ENCODE results near the gene PECR. TPM values are rescaled to one million over a fixed set of nuclear protein-coding genes. Genes with fewer than 3 reads are reported as not detected.

Gene PECR
- total and polyA plus RNA-seq, 9 of the 15 experiments (the other 6 are each of a cell fraction or from before 2014, with no cell fraction given) = 1.1 to 10.3 (median 8.2) TPM

DNA sequence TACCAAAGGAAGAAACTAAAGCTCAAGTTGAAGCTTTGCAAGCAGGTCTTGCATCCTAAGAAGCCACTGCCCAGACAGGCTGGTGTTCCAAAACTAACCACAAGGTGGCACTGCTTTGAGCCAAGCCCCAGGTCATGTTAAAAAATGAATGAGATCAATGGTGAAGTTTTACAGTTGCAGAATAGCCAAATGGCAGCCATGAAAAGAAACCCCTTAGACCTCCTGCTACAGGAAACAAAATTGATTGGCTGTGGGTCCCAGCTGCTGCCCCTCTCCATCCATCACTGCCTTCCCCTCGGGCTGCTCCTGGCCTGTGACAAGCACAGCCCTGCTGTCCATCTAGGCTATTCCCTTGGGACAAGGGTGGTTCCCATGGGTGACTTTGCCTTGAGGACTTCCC, 47.5 kb downstream of the PECR start:
- no peaks in the 10 kb centered on the region for H3K27me3 ChIP-seq (ENCODE audit: control insufficient read depth in 2 of 2, insufficient read depth in 2 of 2, low read length in 2 of 2)
- no TSS peak for BruUV-seq (replicated peaks)
- H4K20me1 ChIP-seq (replicated peaks; ENCODE audit: control insufficient read depth, insufficient read depth, low read length) = no peaks in the 10 kb centered on the region
- ChIA-PET CTCF (ENCODE audit: low intra/inter-chr PET ratio) (interaction anchor here (0.6 to 1.2 kb wide), 2 partner anchors 12 to 633 kb away, joined by 4 read pairs; no protein-coding TSS in a partner anchor), POLR2A (no interaction called here)
- FAIRE-seq = peak; percentile 86
- H3K9me1 ChIP-seq (ENCODE audit: control insufficient read depth, insufficient read depth, low read length) = no peaks in the 10 kb centered on the region
- ATAC-seq = peak; percentile 85
- no peak overlapping the region for H3K27ac ChIP-seq (ENCODE audit: extremely low read depth, low read depth, low read length)
- H3K9ac ChIP-seq (ENCODE audit: insufficient read depth in 1 of 2, low read depth in 2 of 2, low read length in 2 of 2) = no peak overlapping the region
- no peaks in the 10 kb centered on the region for H3K79me2 ChIP-seq (ENCODE audit: control insufficient read depth, insufficient read depth, low read length)
- intact Hi-C loops (cut with micrococcal nuclease) (loop anchor here (5.0 kb wide), 1 partner anchor 73 kb away; the partner anchor contains the start of gene XRCC5), in situ Hi-C loops (cut with MboI) (loop anchor here (10.0 kb wide), 1 partner anchor 631 kb away; no protein-coding TSS in a partner anchor)
- H2AFZ ChIP-seq (ENCODE audit: low read depth, low read length) = no peak overlapping the region
- H3K9me3 ChIP-seq (replicated peaks; ENCODE audit: control insufficient read depth, insufficient read depth, low read depth, low read length) = no peaks in the 10 kb centered on the region
- DNase-seq (ENCODE audit: extremely low read depth in 1 of 4, low spot score in 3 of 4) = peak; percentile 57 to 69 (median 68)
- 18% methylated on average over 1 of the region's 1 CpG for WGBS (ENCODE audit: insufficient coverage, low coverage, missing lambda C conversion rate)
- H3K4me1 ChIP-seq (replicated peaks in 1 of 2; ENCODE audit: control insufficient read depth in 2 of 2, insufficient read depth in 2 of 2, low read length in 2 of 2) = no peaks in the 10 kb centered on the region; a peak in 2 of 5 replicates
- no peak overlapping the region for H3K4me3 ChIP-seq
- no peaks in the 10 kb centered on the region for H3K36me3 ChIP-seq (ENCODE audit: control insufficient read depth, insufficient read depth, low read length)
- no peak overlapping the region for H3K4me2 ChIP-seq (ENCODE audit: insufficient read depth, low read length)
- TF ChIP-seq ZBTB17 (CRISPR knock-in tag; IDR thresholded peaks at IDR 0.05) (no peak), RFX1 (IDR thresholded peaks at IDR 0.05) (no peak), SMARCC2 (IDR thresholded peaks at IDR 0.05; ENCODE audit: low read depth) (no peak), PRMT5 (CRISPR knock-in tag; IDR thresholded peaks at IDR 0.05) (no peak), ADNP (tag; IDR thresholded peaks at IDR 0.05) (no peak), BRD4 (IDR thresholded peaks at IDR 0.05) (no peak), ZNF324 (CRISPR knock-in tag; IDR thresholded peaks at IDR 0.05) (no peak), NR2F6 (CRISPR knock-in tag; IDR thresholded peaks at IDR 0.05) (no peak), NR4A1 (CRISPR knock-in tag; IDR thresholded peaks at IDR 0.05) (no peak), NR4A1 (tag; IDR thresholded peaks at IDR 0.05) (no peak), ARID1B (IDR thresholded peaks at IDR 0.05) (no peak), RAD21 (CRISPR knock-in tag; conservative IDR thresholded peaks at IDR 0.05 in 1 of 2, IDR thresholded peaks at IDR 0.05 in 1 of 2) (peak; percentile 36 to 53; a peak in 3 of 4 replicates), YBX1 (IDR thresholded peaks at IDR 0.05) (no peak), ZSCAN32 (CRISPR knock-in tag; IDR thresholded peaks at IDR 0.05) (no peak)
- TF ChIP-seq, protein P1, sequence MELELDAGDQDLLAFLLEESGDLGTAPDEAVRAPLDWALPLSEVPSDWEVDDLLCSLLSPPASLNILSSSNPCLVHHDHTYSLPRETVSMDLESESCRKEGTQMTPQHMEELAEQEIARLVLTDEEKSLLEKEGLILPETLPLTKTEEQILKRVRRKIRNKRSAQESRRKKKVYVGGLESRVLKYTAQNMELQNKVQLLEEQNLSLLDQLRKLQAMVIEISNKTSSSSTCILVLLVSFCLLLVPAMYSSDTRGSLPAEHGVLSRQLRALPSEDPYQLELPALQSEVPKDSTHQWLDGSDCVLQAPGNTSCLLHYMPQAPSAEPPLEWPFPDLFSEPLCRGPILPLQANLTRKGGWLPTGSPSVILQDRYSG (tag; conservative IDR thresholded peaks at IDR 0.05; ENCODE audit: low read depth) = no peak
- TF ChIP-seq, protein P2, sequence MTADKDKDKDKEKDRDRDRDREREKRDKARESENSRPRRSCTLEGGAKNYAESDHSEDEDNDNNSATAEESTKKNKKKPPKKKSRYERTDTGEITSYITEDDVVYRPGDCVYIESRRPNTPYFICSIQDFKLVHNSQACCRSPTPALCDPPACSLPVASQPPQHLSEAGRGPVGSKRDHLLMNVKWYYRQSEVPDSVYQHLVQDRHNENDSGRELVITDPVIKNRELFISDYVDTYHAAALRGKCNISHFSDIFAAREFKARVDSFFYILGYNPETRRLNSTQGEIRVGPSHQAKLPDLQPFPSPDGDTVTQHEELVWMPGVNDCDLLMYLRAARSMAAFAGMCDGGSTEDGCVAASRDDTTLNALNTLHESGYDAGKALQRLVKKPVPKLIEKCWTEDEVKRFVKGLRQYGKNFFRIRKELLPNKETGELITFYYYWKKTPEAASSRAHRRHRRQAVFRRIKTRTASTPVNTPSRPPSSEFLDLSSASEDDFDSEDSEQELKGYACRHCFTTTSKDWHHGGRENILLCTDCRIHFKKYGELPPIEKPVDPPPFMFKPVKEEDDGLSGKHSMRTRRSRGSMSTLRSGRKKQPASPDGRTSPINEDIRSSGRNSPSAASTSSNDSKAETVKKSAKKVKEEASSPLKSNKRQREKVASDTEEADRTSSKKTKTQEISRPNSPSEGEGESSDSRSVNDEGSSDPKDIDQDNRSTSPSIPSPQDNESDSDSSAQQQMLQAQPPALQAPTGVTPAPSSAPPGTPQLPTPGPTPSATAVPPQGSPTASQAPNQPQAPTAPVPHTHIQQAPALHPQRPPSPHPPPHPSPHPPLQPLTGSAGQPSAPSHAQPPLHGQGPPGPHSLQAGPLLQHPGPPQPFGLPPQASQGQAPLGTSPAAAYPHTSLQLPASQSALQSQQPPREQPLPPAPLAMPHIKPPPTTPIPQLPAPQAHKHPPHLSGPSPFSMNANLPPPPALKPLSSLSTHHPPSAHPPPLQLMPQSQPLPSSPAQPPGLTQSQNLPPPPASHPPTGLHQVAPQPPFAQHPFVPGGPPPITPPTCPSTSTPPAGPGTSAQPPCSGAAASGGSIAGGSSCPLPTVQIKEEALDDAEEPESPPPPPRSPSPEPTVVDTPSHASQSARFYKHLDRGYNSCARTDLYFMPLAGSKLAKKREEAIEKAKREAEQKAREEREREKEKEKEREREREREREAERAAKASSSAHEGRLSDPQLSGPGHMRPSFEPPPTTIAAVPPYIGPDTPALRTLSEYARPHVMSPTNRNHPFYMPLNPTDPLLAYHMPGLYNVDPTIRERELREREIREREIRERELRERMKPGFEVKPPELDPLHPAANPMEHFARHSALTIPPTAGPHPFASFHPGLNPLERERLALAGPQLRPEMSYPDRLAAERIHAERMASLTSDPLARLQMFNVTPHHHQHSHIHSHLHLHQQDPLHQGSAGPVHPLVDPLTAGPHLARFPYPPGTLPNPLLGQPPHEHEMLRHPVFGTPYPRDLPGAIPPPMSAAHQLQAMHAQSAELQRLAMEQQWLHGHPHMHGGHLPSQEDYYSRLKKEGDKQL (CRISPR knock-in tag; IDR thresholded peaks at IDR 0.05; ENCODE audit: borderline replicate concordance) = no peak
